Head of caudate nucleus (tissue), 42 donors: ENCODE measurements around the gene PARP3.

Source experiments
- DNase-seq, 42 donors: peaks; one replicate each; pipeline versions ENCODE4 v3.0.0 to v3.0.0-alpha.2; 2020 to 2021; ENCODE audit warnings: mixed read lengths in 7 of 42
- intact Hi-C: fragments of 100-400 bp; cut with DNase I; formaldehyde crosslinking; loops from one replicate; pipeline ENCODE4 v1.15.0; 2022

The PARP3 gene

DNA sequence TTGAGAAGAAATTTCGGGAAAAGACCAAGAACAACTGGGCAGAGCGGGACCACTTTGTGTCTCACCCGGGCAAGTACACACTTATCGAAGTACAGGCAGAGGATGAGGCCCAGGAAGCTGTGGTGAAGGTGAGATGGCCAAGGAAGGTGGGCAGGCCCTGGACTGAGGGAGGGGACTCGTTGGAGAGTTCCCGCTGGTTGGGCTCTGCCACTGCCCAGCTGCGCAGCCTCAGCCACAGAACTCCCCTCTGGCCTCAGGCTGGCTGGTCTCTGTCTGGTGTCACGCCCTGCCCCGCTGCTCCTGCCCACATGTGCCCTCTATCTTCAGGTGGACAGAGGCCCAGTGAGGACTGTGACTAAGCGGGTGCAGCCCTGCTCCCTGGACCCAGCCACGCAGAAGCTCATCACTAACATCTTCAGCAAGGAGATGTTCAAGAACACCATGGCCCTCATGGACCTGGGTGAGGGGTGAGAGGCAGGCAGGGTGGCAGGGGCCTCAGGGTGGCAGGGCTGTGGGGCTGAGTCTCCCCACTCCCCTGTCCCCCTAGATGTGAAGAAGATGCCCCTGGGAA is 2.4 kb downstream of the PARP3 start:
- DNase-seq: peak in 2 of 42 donors; percentile 2 to 5
- intact Hi-C loops: loop anchor here (5.0 kb wide), 2 partner anchors 53 to 208 kb away; partner anchors contain the start of genes POC1A and RPL29

DNA sequence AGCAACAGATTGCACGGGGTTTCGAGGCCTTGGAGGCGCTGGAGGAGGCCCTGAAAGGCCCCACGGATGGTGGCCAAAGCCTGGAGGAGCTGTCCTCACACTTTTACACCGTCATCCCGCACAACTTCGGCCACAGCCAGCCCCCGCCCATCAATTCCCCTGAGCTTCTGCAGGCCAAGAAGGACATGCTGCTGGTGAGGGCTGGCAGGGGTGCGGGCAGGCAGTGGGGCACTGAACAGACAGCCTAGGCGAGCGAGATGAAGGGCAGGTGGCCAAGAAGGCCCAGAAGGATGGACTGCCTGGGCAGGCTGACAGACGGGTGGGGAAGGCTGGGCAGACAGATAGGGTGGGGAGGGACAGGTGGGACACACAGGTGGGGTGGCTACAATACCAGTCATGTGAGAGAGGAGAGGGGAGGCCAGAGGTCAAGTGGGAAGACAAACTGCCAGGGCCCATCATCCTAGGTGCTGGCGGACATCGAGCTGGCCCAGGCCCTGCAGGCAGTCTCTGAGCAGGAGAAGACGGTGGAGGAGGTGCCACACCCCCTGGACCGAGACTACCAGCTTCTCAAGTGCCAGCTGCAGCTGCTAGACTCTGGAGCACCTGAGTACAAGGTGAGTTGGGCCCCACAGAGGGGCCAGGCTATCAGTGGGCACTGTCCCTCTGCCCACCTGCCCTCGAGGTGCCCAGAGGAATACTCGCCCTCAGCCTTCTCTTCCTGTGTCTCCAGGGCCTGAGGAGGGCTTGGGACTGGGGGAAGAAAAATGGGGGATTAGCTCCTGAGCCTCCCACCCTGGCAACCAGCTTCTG is 3.1 kb downstream of the PARP3 start:
- intact Hi-C loops: no loop called here
- peak in 2 of 42 donors; percentile 3 to 10 for DNase-seq

DNA sequence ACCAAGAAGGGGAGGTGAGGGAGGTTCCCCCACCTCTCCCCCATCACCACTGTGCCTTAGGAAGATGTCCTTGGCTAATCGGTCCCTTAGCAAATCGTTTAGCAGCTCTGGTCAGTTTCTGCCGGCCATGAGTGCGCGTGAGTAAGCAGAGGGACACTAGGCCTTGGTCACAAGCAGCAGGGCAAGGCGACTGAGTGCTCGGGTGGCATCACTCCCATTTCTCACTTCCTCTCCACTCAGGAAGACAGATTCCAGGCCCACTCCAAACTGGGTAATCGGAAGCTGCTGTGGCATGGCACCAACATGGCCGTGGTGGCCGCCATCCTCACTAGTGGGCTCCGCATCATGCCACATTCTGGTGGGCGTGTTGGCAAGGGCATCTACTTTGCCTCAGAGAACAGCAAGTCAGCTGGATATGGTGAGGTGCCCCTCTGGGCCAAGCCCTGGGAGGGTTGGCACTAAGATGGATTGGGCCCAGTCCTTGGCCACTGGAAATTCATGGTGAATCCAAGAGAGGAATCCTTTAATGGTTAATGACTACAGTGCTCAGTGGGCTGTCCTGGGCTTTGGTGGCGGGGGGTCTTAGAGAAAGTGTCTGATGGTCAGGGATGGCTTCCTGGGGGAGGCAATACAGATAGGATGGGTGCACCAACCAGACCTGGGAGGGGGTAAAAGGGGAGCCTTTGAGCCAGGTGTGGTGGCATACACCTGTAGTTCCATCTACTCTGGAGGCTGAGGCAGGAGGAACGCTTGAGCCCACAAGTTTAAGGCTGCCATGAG is 4.0 kb downstream of the PARP3 start:
- intact Hi-C loops: no loop called here

DNA sequence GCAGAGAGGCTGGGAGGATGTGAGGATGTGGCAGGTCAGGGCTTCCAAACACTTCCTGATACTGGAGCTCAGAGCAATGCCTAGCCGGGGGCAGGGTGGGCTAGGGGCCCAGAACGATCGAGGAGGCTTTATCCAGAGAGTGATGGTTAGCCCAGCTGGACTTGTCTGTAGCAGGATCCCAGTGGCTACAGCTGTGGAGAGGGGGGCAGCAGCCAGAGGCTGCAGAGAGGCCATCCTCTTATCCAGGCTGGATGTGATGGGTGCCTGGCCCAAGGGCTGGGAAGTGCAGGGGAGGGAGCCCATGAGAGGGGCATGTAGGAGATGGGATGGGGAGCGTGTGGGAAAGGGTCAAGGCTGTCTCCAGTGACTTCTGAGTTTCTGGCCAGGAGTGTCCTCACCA is 4.6 kb downstream of the PARP3 start:
- peak in 2 of 42 donors; percentile 3 to 6 for DNase-seq
- intact Hi-C loops: no loop called here

More for the DNA sequence above, 4.0 kb downstream of the PARP3 start:
- peak in 2 of 42 donors; percentile 5 to 8 for DNase-seq

DNA sequence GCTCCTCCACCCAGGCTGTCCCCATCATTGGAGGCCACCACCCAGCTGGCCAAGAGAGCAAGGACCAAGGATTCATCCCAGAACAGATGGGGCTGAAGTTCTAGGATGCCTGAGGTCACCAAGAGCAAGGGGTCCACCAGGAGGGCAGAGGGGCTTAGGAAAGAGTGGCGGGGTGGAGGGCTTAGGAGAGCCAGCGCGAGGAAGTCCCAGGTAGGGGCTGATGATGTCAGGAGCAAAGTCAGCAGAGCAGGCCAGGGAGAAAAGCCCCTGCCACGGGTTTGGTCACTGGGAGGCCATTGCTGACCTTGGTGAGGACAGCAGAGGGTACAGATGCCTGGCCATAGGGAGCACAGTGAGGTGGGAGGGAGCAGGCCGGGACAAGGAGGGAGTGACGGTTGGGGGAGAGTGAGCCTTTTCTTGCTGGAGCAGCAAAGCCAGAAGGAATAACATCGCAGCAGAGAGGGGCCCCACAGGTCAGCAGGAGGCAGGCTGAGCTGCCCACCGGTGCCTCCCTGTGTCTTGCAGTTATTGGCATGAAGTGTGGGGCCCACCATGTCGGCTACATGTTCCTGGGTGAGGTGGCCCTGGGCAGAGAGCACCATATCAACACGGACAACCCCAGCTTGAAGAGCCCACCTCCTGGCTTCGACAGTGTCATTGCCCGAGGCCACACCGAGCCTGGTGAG is 5.2 kb downstream of the PARP3 start:
- DNase-seq: no peak
- intact Hi-C loops: no loop called here

DNA sequence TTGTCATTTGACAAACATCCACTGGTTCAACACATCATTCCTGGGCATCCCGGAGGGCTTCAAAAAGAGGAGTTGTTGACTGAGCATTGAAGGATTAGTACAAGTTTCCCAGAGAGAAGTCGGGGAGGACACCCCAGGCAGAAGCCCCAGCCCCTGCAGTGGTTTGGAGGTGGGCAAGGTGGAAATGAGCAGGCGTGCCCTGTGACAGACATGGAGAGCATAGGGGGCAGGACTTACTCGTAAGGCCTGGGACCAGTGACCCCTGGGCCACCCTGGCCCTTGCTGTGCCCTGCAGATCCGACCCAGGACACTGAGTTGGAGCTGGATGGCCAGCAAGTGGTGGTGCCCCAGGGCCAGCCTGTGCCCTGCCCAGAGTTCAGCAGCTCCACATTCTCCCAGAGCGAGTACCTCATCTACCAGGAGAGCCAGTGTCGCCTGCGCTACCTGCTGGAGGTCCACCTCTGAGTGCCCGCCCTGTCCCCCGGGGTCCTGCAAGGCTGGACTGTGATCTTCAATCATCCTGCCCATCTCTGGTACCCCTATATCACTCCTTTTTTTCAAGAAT is 5.9 kb downstream of the PARP3 start:
- intact Hi-C loops: no loop called here

DNA sequence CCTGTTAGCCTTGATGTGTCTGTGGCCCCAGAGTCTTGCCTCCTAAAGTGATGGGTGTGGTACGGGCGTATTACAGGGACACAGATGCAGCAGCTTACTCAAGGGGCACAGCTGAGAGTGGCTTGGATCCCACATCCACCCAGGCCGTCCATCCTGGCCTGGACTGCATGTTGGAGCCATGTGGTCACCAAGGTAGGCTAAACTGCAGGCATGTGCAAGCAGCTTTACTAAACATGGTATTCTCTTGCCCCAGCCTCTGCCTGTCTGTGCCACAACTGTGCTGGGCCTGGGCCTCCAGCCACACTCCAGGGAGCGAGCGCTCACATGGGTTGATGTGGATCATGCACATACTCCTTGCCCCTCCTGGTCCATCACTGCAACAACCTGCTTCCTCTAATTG is 7.0 kb downstream of the PARP3 start:
- no peak for DNase-seq
- intact Hi-C loops: no loop called here

More for the DNA sequence above, 5.9 kb downstream of the PARP3 start:
- DNase-seq: no peak

DNA sequence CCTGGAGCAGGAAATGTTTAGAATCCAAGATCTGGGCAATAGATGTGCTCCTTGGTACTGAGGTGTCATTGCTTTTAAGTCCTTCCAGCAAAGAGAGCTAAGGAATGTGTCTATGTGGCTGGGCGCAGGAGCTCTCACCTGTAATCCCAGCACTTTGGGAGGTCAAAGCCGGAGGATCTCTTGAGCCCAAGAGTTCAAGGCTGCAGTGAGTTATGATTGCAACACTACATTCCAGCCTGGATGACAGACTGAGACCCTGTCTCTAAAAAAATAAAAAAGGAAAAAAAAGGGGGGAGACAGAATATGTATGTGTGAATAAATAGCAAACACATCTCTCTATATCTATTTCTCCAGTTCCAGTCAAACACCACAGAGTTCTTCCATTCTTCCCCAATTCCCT is 8.7 kb downstream of the PARP3 start:
- no peak for DNase-seq
- intact Hi-C loops: no loop called here

DNA sequence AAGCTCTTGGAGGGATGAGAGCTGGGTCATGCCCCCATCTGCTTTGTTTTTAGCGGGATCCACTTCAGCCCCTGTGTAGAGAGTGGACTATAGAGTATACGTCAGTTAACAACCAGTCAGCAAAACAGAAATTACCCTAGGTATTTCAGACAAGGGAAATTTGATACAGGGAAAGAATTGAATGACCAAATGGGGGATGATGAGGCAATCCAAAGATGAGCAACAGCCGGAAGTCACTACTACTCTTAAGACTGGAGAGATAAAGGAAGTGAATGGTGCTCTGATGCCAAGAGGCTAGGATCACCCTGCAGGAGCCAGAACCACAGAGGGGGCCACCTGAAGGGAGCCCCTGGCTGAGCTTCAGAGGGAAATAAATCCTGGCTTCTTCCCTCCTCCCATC is 11.3 kb downstream of the PARP3 start:
- intact Hi-C loops: no loop called here
- DNase-seq: no peak

DNA sequence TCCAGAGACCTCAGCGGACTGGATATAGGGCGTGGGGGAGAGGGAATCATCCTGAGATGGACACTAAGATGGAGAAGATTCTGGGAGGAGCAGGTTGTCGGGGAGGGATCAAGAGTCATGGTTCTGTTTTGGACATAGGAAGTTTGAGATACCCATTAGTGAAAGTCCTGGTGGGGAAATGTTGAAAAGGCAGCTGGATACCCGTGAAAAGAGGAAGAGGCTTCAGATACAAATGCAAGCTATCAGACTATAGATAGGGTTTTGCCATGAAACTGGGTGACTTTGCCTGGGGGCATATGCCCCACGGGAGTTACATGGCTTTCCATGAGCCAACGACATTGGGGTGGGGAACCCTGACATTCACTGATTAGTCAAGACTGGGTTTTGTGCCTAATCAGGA is 11.9 kb downstream of the PARP3 start:
- intact Hi-C loops: no loop called here
- no peak for DNase-seq

DNA sequence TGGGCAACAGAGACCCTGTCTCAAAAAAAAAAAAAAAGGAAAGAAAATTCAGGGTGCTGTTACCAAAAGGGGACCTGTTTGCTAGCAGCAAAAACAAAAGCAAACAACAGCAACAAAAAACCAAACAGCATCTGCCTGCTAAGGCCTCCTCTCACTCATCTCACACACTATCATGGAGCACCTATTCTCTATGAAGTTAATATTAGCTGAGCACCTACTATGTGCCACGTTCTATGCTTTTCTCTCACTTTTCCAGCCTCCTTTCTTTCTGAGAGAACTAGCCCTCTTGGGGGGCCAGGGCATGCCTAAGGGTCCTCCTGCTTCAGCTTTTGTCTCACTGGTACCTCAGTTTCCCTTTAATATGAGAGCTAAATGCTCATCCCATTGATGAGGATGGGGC is 12.6 kb downstream of the PARP3 start:
- intact Hi-C loops: no loop called here
- DNase-seq: no peak

DNA sequence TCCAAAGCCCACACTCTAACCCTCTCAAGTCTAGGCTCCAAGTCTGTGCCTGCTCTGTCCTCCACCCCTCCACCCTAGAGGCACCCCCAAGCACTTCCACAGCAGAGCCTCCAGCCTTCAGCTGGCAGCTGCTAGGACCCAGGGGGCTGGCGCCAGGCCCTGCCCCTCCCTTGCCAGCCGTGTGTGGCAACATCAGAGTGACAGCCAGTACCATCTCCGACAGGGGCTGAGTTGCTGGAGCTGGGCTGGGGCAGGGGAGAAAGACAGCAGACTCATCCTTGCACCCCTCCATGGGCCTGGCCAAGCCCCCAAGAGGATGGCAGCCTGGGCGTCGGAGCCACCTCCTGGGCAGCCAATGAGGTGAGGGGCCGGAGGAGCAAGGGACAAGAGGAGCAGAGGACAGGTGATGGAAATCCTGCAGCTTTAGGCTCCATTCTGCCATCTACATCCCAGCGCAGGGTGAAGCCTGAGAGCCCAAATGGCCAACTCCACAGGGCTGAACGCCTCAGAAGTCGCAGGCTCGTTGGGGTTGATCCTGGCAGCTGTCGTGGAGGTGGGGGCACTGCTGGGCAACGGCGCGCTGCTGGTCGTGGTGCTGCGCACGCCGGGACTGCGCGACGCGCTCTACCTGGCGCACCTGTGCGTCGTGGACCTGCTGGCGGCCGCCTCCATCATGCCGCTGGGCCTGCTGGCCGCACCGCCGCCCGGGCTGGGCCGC is 13.2 kb downstream of the PARP3 start, which contains the start of gene GPR62:
Gene GPR62, plus strand, starts transcription at position 207 of the 718 bp plus-strand sequence. Its CDS starts 272 bp downstream, at position 479.
- DNase-seq: peak; percentile 72 to 94 (median 88)

DNA sequence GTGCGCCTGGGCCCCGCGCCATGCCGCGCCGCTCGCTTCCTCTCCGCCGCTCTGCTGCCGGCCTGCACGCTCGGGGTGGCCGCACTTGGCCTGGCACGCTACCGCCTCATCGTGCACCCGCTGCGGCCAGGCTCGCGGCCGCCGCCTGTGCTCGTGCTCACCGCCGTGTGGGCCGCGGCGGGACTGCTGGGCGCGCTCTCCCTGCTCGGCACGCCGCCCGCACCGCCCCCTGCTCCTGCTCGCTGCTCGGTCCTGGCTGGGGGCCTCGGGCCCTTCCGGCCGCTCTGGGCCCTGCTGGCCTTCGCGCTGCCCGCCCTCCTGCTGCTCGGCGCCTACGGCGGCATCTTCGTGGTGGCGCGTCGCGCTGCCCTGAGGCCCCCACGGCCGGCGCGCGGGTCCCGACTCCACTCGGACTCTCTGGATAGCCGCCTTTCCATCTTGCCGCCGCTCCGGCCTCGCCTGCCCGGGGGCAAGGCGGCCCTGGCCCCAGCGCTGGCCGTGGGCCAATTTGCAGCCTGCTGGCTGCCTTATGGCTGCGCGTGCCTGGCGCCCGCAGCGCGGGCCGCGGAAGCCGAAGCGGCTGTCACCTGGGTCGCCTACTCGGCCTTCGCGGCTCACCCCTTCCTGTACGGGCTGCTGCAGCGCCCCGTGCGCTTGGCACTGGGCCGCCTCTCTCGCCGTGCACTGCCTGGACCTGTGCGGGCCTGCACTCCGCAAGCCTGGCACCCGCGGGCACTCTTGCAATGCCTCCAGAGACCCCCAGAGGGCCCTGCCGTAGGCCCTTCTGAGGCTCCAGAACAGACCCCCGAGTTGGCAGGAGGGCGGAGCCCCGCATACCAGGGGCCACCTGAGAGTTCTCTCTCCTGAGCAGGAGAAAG is 14.0 kb downstream of the PARP3 start:
- DNase-seq: peak in 39 of 42 donors; percentile 41 to 87 (median 65)
- intact Hi-C loops: no loop called here

More for the DNA sequence above, 13.2 kb downstream of the PARP3 start, which contains the start of gene GPR62:
- intact Hi-C loops: no loop called here

DNA sequence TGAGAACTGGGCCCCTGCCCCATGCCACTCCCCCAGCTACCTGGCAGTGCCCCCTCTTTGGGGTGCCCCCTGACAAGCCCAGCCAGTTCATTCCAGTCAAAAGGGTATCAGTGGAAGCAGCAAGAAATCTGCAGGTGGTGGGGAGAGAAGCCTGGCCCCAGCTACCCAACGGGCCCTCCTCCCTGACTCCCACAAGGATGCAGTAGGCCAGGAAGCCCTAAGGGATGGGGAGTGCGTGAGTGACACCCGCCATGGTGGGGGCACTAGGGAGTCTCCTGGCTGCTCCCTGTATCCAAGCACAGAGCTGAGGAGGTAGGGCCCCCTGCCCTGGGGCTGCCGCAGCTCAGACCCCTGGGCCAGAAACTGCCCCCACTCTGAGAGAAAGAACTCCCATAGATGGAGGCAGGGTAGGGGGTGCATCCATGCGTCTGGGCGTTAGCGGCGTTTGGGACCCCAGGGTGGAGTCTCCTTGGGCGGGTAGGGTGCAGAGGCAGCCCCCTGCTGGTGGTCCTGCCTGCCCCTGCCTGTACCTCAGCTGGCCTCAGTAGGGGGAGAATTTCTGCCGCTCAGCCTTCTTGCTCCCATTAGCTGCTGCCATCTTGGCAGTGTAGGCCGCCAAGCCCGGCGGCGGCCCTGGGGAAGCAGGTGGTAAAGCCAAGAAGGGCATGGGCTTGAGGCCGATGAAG is 15.5 kb downstream of the PARP3 start:
- intact Hi-C loops: no loop called here
- no peak for DNase-seq

DNA sequence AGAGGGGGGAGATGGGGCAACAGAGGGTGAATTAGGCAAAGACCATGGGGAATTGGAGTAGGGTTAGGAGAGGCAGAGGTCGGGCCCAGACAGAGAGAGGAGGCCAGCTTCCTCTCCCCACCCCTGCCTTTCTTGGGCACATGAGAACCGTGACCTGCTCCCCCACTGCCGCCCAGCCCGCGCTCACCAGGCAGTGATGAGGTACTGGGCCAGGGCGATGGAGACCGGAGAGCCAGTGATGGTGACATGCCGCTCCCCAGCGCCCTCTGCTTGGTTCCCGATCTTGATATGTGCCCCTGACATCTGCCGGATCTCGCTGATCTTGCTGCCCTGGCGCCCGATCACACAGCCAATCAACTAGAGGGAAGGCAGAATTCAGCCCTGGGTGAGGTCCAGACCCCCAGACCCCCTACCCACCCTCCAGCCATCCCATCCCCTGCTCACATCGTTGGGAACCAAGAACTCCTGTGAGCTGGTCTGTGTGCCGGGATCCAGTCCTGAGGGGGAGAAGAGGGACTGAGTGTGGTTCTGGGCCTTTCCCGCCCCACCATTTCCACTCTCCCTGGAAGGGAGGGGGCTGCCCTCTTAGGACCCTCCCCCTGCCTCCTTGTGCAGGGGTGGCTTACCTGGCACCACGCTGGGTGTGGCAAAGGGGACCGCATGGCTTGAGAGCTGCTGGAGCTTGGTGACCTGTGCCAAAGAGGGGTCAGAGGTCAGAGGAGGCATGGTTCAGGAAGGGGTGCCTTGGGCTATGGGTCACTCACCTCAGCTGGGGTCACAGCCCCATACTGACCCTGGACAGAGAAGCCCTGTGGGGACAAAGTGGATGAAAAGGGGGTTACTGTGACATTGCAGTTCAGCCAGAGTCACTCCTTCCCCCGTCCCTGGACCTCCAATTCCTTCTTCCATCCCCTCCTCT is 16.7 kb downstream of the PARP3 start:
- intact Hi-C loops: no loop called here
- peak in 1 of 42 donors; percentile 28 for DNase-seq

DNA sequence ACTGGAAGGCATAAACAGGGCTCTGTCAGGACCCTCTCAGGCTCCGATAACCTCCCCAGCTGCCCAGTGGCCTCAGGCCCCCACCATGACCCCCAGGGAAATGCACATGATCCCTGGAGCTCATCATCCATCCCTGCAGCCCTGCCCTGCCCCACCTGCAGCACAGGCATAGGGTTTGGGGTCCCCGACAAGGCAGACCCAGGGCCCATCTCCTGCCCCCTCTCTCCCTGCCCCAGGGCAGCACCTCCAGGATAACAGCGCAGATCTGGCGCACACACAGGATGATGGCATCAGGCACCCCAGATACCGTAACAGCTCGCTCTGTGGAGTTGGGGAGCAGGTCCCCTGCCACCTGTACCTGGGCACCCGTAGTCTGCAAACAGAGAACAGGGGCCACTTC is 17.5 kb downstream of the PARP3 start:
- DNase-seq: no peak
- intact Hi-C loops: no loop called here
